Measurements from ENCODE around the gene CD248.

DNA sequence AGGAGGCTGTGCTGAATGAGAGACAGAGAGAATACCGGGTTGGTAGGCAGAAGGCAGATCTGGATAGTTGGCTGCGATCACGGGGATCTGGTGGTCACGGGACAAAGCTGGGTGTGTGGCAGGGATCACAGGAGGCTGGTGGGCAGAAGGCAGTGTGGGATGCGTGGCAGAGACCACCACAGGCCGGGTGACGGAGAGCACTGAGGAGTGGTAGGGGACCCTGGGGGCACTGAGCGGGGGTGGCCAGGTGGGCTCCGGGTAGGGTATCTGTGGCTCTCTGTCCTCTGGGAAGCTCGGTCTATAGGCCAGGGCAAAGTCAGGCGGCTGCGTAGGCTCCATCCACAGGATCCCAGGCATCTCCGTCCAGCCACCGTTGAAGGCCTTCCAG lies 1.4 kb downstream of the CD248 start:
- TF ChIP-seq, protein P1, sequence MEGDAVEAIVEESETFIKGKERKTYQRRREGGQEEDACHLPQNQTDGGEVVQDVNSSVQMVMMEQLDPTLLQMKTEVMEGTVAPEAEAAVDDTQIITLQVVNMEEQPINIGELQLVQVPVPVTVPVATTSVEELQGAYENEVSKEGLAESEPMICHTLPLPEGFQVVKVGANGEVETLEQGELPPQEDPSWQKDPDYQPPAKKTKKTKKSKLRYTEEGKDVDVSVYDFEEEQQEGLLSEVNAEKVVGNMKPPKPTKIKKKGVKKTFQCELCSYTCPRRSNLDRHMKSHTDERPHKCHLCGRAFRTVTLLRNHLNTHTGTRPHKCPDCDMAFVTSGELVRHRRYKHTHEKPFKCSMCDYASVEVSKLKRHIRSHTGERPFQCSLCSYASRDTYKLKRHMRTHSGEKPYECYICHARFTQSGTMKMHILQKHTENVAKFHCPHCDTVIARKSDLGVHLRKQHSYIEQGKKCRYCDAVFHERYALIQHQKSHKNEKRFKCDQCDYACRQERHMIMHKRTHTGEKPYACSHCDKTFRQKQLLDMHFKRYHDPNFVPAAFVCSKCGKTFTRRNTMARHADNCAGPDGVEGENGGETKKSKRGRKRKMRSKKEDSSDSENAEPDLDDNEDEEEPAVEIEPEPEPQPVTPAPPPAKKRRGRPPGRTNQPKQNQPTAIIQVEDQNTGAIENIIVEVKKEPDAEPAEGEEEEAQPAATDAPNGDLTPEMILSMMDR (conservative IDR thresholded peaks at IDR 0.05 in 1 of 2, IDR thresholded peaks at IDR 0.05 in 1 of 2; ENCODE audit: extremely low read depth in 1 of 2, insufficient read depth in 1 of 2, low read depth in 1 of 2, low read length in 2 of 2), result no peak
- no peak for TF ChIP-seq EZH2 (IDR thresholded peaks at IDR 0.05; ENCODE audit: borderline replicate concordance, low read length)
